DOHH2 (cell line): ENCODE results near the gene DENND1A.

ENCODE experiments used
- H3F3A ChIP-seq: fragments of 200-600 bp; sonication (generic), shearing (Covaris generic); 2 replicates; pipeline ENCODE4 v1.6.0; 2016; ENCODE audit warnings: antibody characterized with exemption, mild to moderate bottlenecking; ENCODE audit not compliant: control insufficient read depth, insufficient read depth
- H3K27ac ChIP-seq: fragments of 200-600 bp; sonication (generic); 2 replicates; pipeline ENCODE4 v1.5.1; 2014; ENCODE audit warnings: low read depth, mild to moderate bottlenecking, low read length, moderate library complexity
- H3K27me3 ChIP-seq: fragments of 200-600 bp; sonication (generic); 2 replicates; pipeline ENCODE4 v1.6.1; 2014; ENCODE audit warnings: mild to moderate bottlenecking, low read length, mixed read lengths; ENCODE audit not compliant: control insufficient read depth
- H3K36me3 ChIP-seq: fragments of 200-600 bp; sonication (generic); 2 replicates; pipeline ENCODE4 v1.6.1; 2014; ENCODE audit warnings: mild to moderate bottlenecking, low read length, moderate library complexity, mixed read lengths; ENCODE audit not compliant: control insufficient read depth
- H3K4me1 ChIP-seq: fragments of 200-600 bp; sonication (generic); 2 replicates; pipeline ENCODE4 v1.6.1; 2014; ENCODE audit warnings: mild to moderate bottlenecking, low read length, mixed read lengths; ENCODE audit not compliant: control insufficient read depth
- H3K4me2 ChIP-seq: fragments of 200-600 bp; sonication (generic); 2 replicates; pipeline ENCODE4 v1.6.0; 2014; ENCODE audit warnings: mild to moderate bottlenecking, low read length, moderate library complexity
- H3K4me3 ChIP-seq: fragments of 200-600 bp; sonication (generic); 2 replicates; pipeline ENCODE4 v1.5.1; 2014; ENCODE audit warnings: mild to moderate bottlenecking, low read length, mixed read lengths
- H3K79me2 ChIP-seq: fragments of 200-600 bp; sonication (generic); 2 replicates; pipeline ENCODE4 v1.6.1; 2014; ENCODE audit warnings: mild to moderate bottlenecking, low read length, mixed read lengths; ENCODE audit not compliant: control insufficient read depth
- H3K9me2 ChIP-seq: fragments of 200-600 bp; sonication (generic); replicated peaks from 2 replicates; pipeline ENCODE4 v1.6.1; 2014; ENCODE audit warnings: mild to moderate bottlenecking, low read length, mixed read lengths; ENCODE audit not compliant: control insufficient read depth
- H3K9me3 ChIP-seq: fragments of 200-600 bp; sonication (generic); 2 replicates; pipeline ENCODE4 v1.6.1; 2014; ENCODE audit warnings: antibody characterized with exemption, low read length, mixed read lengths; ENCODE audit not compliant: control insufficient read depth, insufficient read depth
- H4K20me1 ChIP-seq: fragments of 200-600 bp; sonication (generic); 2 replicates; pipeline ENCODE4 v1.6.0; 2014; ENCODE audit warnings: low read depth, mild to moderate bottlenecking, antibody characterized with exemption, low read length, moderate library complexity; ENCODE audit not compliant: control insufficient read depth, insufficient read depth
- CTCF ChIP-seq: fragments of 200-600 bp; sonication (generic); IDR thresholded peaks from one replicate; pipeline ENCODE4 v1.5.1; 2014; ENCODE audit warnings: antibody characterized with exemption, mild to moderate bottlenecking, low read depth, low read length; ENCODE audit not compliant: poor library complexity, severe bottlenecking
- EZH2phosphoT487 ChIP-seq: fragments of 200-600 bp; sonication (generic); IDR thresholded peaks from 2 replicates; pipeline ENCODE4 v1.6.1; 2017; ENCODE audit warnings: borderline replicate concordance, mild to moderate bottlenecking, antibody characterized with exemption, low read length, moderate library complexity, mixed read lengths

The DENND1A gene

GRCh38 chr9:123540457-123540856, 389.5 kb downstream of the DENND1A start:
- no peaks in the 10 kb centered on the region for H4K20me1 ChIP-seq
- no peaks in the 10 kb centered on the region for H3F3A ChIP-seq
- peaks cover 5% of the 10 kb centered on the region for H3K4me1 ChIP-seq
- H3K27ac ChIP-seq = no peak overlapping the region
- H3K4me3 ChIP-seq = no peak overlapping the region
- H3K79me2 ChIP-seq = no peaks in the 10 kb centered on the region
- TF ChIP-seq CTCF (no peak), EZH2phosphoT487 (no peak)
- H3K9me3 ChIP-seq = no peaks in the 10 kb centered on the region
- H3K9me2 ChIP-seq = no peaks in the 10 kb centered on the region
- H3K27me3 ChIP-seq = no peaks in the 10 kb centered on the region
- no peak overlapping the region for H3K4me2 ChIP-seq
- no peaks in the 10 kb centered on the region for H3K36me3 ChIP-seq

- no peak overlapping the region for H3K4me3 ChIP-seq
- no peaks in the 10 kb centered on the region for H3K9me2 ChIP-seq
- TF ChIP-seq EZH2phosphoT487 (no peak), CTCF (no peak)
- H3K4me1 ChIP-seq = peaks cover 5% of the 10 kb centered on the region
- no peaks in the 10 kb centered on the region for H3K9me3 ChIP-seq
- H3K79me2 ChIP-seq = no peaks in the 10 kb centered on the region
- no peaks in the 10 kb centered on the region for H3K36me3 ChIP-seq
- no peaks in the 10 kb centered on the region for H3F3A ChIP-seq
- H3K27ac ChIP-seq = no peak overlapping the region
- H3K4me2 ChIP-seq = no peak overlapping the region
- H3K27me3 ChIP-seq = no peaks in the 10 kb centered on the region
- no peaks in the 10 kb centered on the region for H4K20me1 ChIP-seq
Observed at GRCh38 chr9:123537809-123538208, 392.1 kb downstream of the DENND1A start.

- Histone ChIP-seq H3K27ac (no peak overlapping the region), H3K9me2 (no peaks in the 10 kb centered on the region), H3K36me3 (no peaks in the 10 kb centered on the region), H3K4me2 (no peak overlapping the region), H3K79me2 (no peaks in the 10 kb centered on the region), H4K20me1 (no peaks in the 10 kb centered on the region), H3F3A (no peaks in the 10 kb centered on the region), H3K4me3 (no peak overlapping the region), H3K4me1 (peaks cover 5% of the 10 kb centered on the region), H3K27me3 (no peaks in the 10 kb centered on the region), H3K9me3 (no peaks in the 10 kb centered on the region)
- TF ChIP-seq CTCF (no peak), EZH2phosphoT487 (no peak)
Observed at GRCh38 chr9:123536455-123536868, 393.5 kb downstream of the DENND1A start.

GRCh38 chr9:123534336-123534735, 395.6 kb downstream of the DENND1A start:
- H3K79me2 ChIP-seq = no peaks in the 10 kb centered on the region
- no peaks in the 10 kb centered on the region for H3F3A ChIP-seq
- no peaks in the 10 kb centered on the region for H3K27me3 ChIP-seq
- no peak overlapping the region for H3K27ac ChIP-seq
- H3K9me3 ChIP-seq = peaks cover 5% of the 10 kb centered on the region; the same call in 1 of the 2 replicates
- peaks cover 5% of the 10 kb centered on the region for H3K4me1 ChIP-seq
- TF ChIP-seq EZH2phosphoT487 (no peak), CTCF (no peak)
- H3K36me3 ChIP-seq = no peaks in the 10 kb centered on the region
- no peaks in the 10 kb centered on the region for H3K9me2 ChIP-seq
- no peaks in the 10 kb centered on the region for H4K20me1 ChIP-seq
- no peak overlapping the region for H3K4me2 ChIP-seq
- H3K4me3 ChIP-seq = no peak overlapping the region
